ENCODE data around the gene CASP4. TPM values are rescaled to one million over a fixed set of nuclear protein-coding genes. Genes with fewer than 3 reads are reported as not detected.

CASP4 gene
- total RNA-seq, 1 donor from 2014 or later = 13.9 TPM

- peaks cover 14% of the 10 kb centered on the region for H3K4me1 ChIP-seq
These were observed 11.1 kb downstream of the CASP4 start for GRCh38 chr11:104957280-104957679.

GRCh38 chr11:104956528-104956927 lies 11.8 kb downstream of the CASP4 start:
- peaks cover 28% of the 10 kb centered on the region for H3K36me3 ChIP-seq
- intact Hi-C loops (cut with micrococcal nuclease) = no loop called here

More at GRCh38 chr11:104957280-104957679, 11.1 kb downstream of the CASP4 start:
- intact Hi-C loops (cut with micrococcal nuclease) = no loop called here
- Histone ChIP-seq H3K27me3 (ENCODE audit: low read depth) (no peaks in the 10 kb centered on the region), H3K36me3 (peaks cover 23% of the 10 kb centered on the region), H3K4me3 (no peak overlapping the region), H3K9me3 (replicated peaks) (no peaks in the 10 kb centered on the region), H3K27ac (replicated peaks) (no peak overlapping the region)
- no peak for DNase-seq
- no peak for TF ChIP-seq CTCF (IDR thresholded peaks at IDR 0.05; ENCODE audit: borderline replicate concordance)

GRCh38 chr11:104946907-104947306 lies 21.5 kb downstream of the CASP4 start:
- Histone ChIP-seq H3K4me3 (no peak overlapping the region), H3K36me3 (peaks cover 83% of the 10 kb centered on the region), H3K27me3 (ENCODE audit: low read depth) (no peaks in the 10 kb centered on the region), H3K27ac (replicated peaks) (no peak overlapping the region), H3K4me1 (no peaks in the 10 kb centered on the region), H3K9me3 (replicated peaks) (no peaks in the 10 kb centered on the region)
- TF ChIP-seq CTCF (IDR thresholded peaks at IDR 0.05; ENCODE audit: borderline replicate concordance) = peak; percentile 62
- DNase-seq = no peak
- intact Hi-C loops (cut with micrococcal nuclease) = no loop called here

More at GRCh38 chr11:104956528-104956927, 11.8 kb downstream of the CASP4 start:
- no peak for DNase-seq
- Histone ChIP-seq H3K4me1 (peaks cover 13% of the 10 kb centered on the region), H3K9me3 (replicated peaks) (no peaks in the 10 kb centered on the region), H3K4me3 (no peak overlapping the region), H3K27me3 (ENCODE audit: low read depth) (no peaks in the 10 kb centered on the region), H3K27ac (replicated peaks) (no peak overlapping the region)
- TF ChIP-seq CTCF (IDR thresholded peaks at IDR 0.05; ENCODE audit: borderline replicate concordance) = no peak

- TF ChIP-seq CTCF (IDR thresholded peaks at IDR 0.05; ENCODE audit: borderline replicate concordance) = no peak
- intact Hi-C loops (cut with micrococcal nuclease) = no loop called here
- peaks cover 54% of the 10 kb centered on the region for H3K36me3 ChIP-seq
These were observed 24.3 kb downstream of the CASP4 start for GRCh38 chr11:104944076-104944475.

GRCh38 chr11:104943561-104943960 lies 24.8 kb downstream of the CASP4 start:
- Histone ChIP-seq H3K27ac (replicated peaks) (no peak overlapping the region), H3K4me1 (no peaks in the 10 kb centered on the region), H3K36me3 (peaks cover 50% of the 10 kb centered on the region), H3K27me3 (ENCODE audit: low read depth) (no peaks in the 10 kb centered on the region), H3K9me3 (replicated peaks) (no peaks in the 10 kb centered on the region), H3K4me3 (no peak overlapping the region)
- no peak for DNase-seq
- intact Hi-C loops (cut with micrococcal nuclease) = no loop called here
- no peak for TF ChIP-seq CTCF (IDR thresholded peaks at IDR 0.05; ENCODE audit: borderline replicate concordance)

More at GRCh38 chr11:104944076-104944475, 24.3 kb downstream of the CASP4 start:
- H3K27ac ChIP-seq (replicated peaks) = no peak overlapping the region
- H3K27me3 ChIP-seq (ENCODE audit: low read depth) = no peaks in the 10 kb centered on the region
- no peak for DNase-seq
- H3K4me1 ChIP-seq = no peaks in the 10 kb centered on the region
- H3K4me3 ChIP-seq = no peak overlapping the region
- no peaks in the 10 kb centered on the region for H3K9me3 ChIP-seq (replicated peaks)

Measured in left ventricle myocardium inferior (tissue), 1 donor.